ENCODE measurements around the gene FADS6. TPM values are rescaled to one million over a fixed set of nuclear protein-coding genes. Genes with fewer than 3 reads are reported as not detected.

The FADS6 gene
- total RNA-seq, 1 experiment from 2014 or later: not detected

- Mint-ChIP-seq H3K9me3 (ENCODE audit: low read depth, unreplicated experiment) (peaks cover 4% of the 10 kb centered on the region), H3K27me3 (ENCODE audit: unreplicated experiment) (peaks cover 5% of the 10 kb centered on the region), H3K4me1 (ENCODE audit: low read depth, unreplicated experiment) (peaks cover 7% of the 10 kb centered on the region), H3K36me3 (ENCODE audit: insufficient read depth, unreplicated experiment) (peaks cover 4% of the 10 kb centered on the region), H3K27ac (ENCODE audit: unreplicated experiment) (no peak overlapping the region), H3K4me3 (ENCODE audit: low read depth, unreplicated experiment) (no peak overlapping the region)
- CTCF ChIA-PET: interaction anchor here (1.0 to 1.2 kb wide), 2 partner anchors 75 to 209 kb away, joined by 3 to 4 read pairs; no protein-coding TSS in a partner anchor
- TF ChIP-seq CTCF (IDR thresholded peaks at IDR 0.05; ENCODE audit: unreplicated experiment): no peak
- no peak for DNase-seq
- no TSS peak for BruUV-seq (replicated peaks)
- intact Hi-C loops (cut with micrococcal nuclease; ENCODE audit: unreplicated experiment): loop anchor here (10.0 kb wide), 1 partner anchor 212 kb away; no protein-coding TSS in a partner anchor
Observed at GRCh38 chr17:74866198-74866835, 27.1 kb downstream of the FADS6 start.

GRCh38 chr17:74865504-74866197 is 27.8 kb downstream of the FADS6 start:
- Mint-ChIP-seq H3K9me3 (ENCODE audit: low read depth, unreplicated experiment) (peaks cover 4% of the 10 kb centered on the region), H3K27me3 (ENCODE audit: unreplicated experiment) (peaks cover 12% of the 10 kb centered on the region), H3K4me3 (ENCODE audit: low read depth, unreplicated experiment) (no peak overlapping the region), H3K36me3 (ENCODE audit: insufficient read depth, unreplicated experiment) (peaks cover 4% of the 10 kb centered on the region), H3K4me1 (ENCODE audit: low read depth, unreplicated experiment) (peaks cover 7% of the 10 kb centered on the region), H3K27ac (ENCODE audit: unreplicated experiment) (no peak overlapping the region)
- TF ChIP-seq CTCF (IDR thresholded peaks at IDR 0.05; ENCODE audit: unreplicated experiment): no peak
- intact Hi-C loops (cut with micrococcal nuclease; ENCODE audit: unreplicated experiment): loop anchor here (2.0 to 10.0 kb wide), 2 partner anchors 75 to 211 kb away; no protein-coding TSS in a partner anchor
- CTCF ChIA-PET: interaction anchor here (1.0 to 1.2 kb wide), 2 partner anchors 75 to 208 kb away, joined by 3 to 4 read pairs; no protein-coding TSS in a partner anchor
- no TSS peak for BruUV-seq (replicated peaks)
- DNase-seq: peak; percentile 20

GRCh38 chr17:74864866-74865395 is 28.5 kb downstream of the FADS6 start:
- no peak overlapping the region for H3K27ac Mint-ChIP-seq (ENCODE audit: unreplicated experiment)
- no TSS peak for BruUV-seq (replicated peaks)
- no peak overlapping the region for H3K4me3 Mint-ChIP-seq (ENCODE audit: low read depth, unreplicated experiment)
- peaks cover 19% of the 10 kb centered on the region for H3K27me3 Mint-ChIP-seq (ENCODE audit: unreplicated experiment)
- peaks cover 7% of the 10 kb centered on the region for H3K4me1 Mint-ChIP-seq (ENCODE audit: low read depth, unreplicated experiment)
- peak; percentile 83 for DNase-seq
- intact Hi-C loops (cut with micrococcal nuclease; ENCODE audit: unreplicated experiment): loop anchor here (2.0 to 10.0 kb wide), 2 partner anchors 74 to 210 kb away; no protein-coding TSS in a partner anchor
- peaks cover 4% of the 10 kb centered on the region for H3K9me3 Mint-ChIP-seq (ENCODE audit: low read depth, unreplicated experiment)
- peak; percentile 96 for TF ChIP-seq CTCF (IDR thresholded peaks at IDR 0.05; ENCODE audit: unreplicated experiment)
- peaks cover 4% of the 10 kb centered on the region for H3K36me3 Mint-ChIP-seq (ENCODE audit: insufficient read depth, unreplicated experiment)
- CTCF ChIA-PET: interaction anchor here (1.0 to 1.2 kb wide), 2 partner anchors 74 to 208 kb away, joined by 3 to 4 read pairs; no protein-coding TSS in a partner anchor

GRCh38 chr17:74864297-74864865 is 29.1 kb downstream of the FADS6 start:
- no peak for DNase-seq
- Mint-ChIP-seq H3K4me1 (ENCODE audit: low read depth, unreplicated experiment) (peaks cover 7% of the 10 kb centered on the region), H3K9me3 (ENCODE audit: low read depth, unreplicated experiment) (peaks cover 4% of the 10 kb centered on the region), H3K4me3 (ENCODE audit: low read depth, unreplicated experiment) (no peak overlapping the region), H3K27ac (ENCODE audit: unreplicated experiment) (no peak overlapping the region), H3K27me3 (ENCODE audit: unreplicated experiment) (peaks cover 25% of the 10 kb centered on the region), H3K36me3 (ENCODE audit: insufficient read depth, unreplicated experiment) (peaks cover 4% of the 10 kb centered on the region)
- no TSS peak for BruUV-seq (replicated peaks)
- CTCF ChIA-PET: no interaction called here
- TF ChIP-seq CTCF (IDR thresholded peaks at IDR 0.05; ENCODE audit: unreplicated experiment): no peak
- intact Hi-C loops (cut with micrococcal nuclease; ENCODE audit: unreplicated experiment): loop anchor here (2.0 to 10.0 kb wide), 2 partner anchors 74 to 210 kb away; no protein-coding TSS in a partner anchor

All from Calu3 (cell line).